ENCODE data around the gene SCN2A. TPM values are rescaled to one million over a fixed set of nuclear protein-coding genes. Genes with fewer than 3 reads are reported as not detected.

SCN2A gene
- total and polyA plus RNA-seq, 2 donors (not counting 3 experiments of a cell fraction or from before 2014, with no cell fraction given): not detected

- BruUV-seq (replicated peaks): no TSS peak
- ChIA-PET CTCF (interaction anchor here (1.0 kb wide), 2 partner anchors 12 to 24 kb away, joined by 4 to 5 read pairs; partner anchors contain the start of genes SCN2A and SCN3A), POLR2A (no interaction called here)
- no peaks in the 10 kb centered on the region for H4K20me1 ChIP-seq (replicated peaks; ENCODE audit: control insufficient read depth, extremely low read depth, insufficient read depth, low read length)
- H3K4me1 ChIP-seq (ENCODE audit: control insufficient read depth, extremely low read depth, insufficient read depth, low read length): no peaks in the 10 kb centered on the region
- H3K27me3 ChIP-seq (ENCODE audit: control insufficient read depth in 2 of 2, insufficient read depth in 2 of 2, low read length in 2 of 2): no peaks in the 10 kb centered on the region
- H3K9ac ChIP-seq (replicated peaks; ENCODE audit: extremely low read depth, insufficient read depth, low read length): no peak overlapping the region
- dilution Hi-C loops (cut with MboI; ENCODE audit: extremely low pct_ligation_motif_present, low sequenced_read_pairs): no loop called here
- no peaks in the 10 kb centered on the region for H3K9me3 ChIP-seq (replicated peaks; ENCODE audit: control insufficient read depth, insufficient read depth, low read length)
- TF ChIP-seq, protein P1, sequence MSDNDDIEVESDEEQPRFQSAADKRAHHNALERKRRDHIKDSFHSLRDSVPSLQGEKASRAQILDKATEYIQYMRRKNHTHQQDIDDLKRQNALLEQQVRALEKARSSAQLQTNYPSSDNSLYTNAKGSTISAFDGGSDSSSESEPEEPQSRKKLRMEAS (IDR thresholded peaks at IDR 0.05; ENCODE audit: insufficient read depth, insufficient read length): no peak
- TF ChIP-seq GATA2 (IDR thresholded peaks at IDR 0.05; ENCODE audit: insufficient read depth, insufficient read length, low read depth, low read length) (no peak), FOS (IDR thresholded peaks at IDR 0.05; ENCODE audit: borderline replicate concordance, insufficient read depth, low read length) (no peak), MYC (IDR thresholded peaks at IDR 0.05; ENCODE audit: low read depth, low read length) (no peak), POLR2AphosphoS5 (IDR thresholded peaks at IDR 0.05; ENCODE audit: insufficient read depth, low read depth, low read length) (no peak), CTCF (IDR thresholded peaks at IDR 0.05; ENCODE audit: extremely low read depth in 1 of 2, insufficient read depth in 1 of 2, low read depth in 1 of 2, low read length in 2 of 2) (no peak), EZH2 (IDR thresholded peaks at IDR 0.05; ENCODE audit: borderline replicate concordance, low read depth, low read length, severe bottlenecking) (no peak), POLR2A (IDR thresholded peaks at IDR 0.05; ENCODE audit: low read depth, low read length) (no peak), JUN (IDR thresholded peaks at IDR 0.05; ENCODE audit: borderline replicate concordance, insufficient read depth, insufficient read length, low read depth) (no peak)
- no peak for DNase-seq (ENCODE audit: low read depth, low spot score)
- H3K36me3 ChIP-seq (ENCODE audit: control insufficient read depth in 2 of 2, extremely low read depth in 1 of 2, insufficient read depth in 2 of 2, low read length in 2 of 2): no peaks in the 10 kb centered on the region
- FAIRE-seq: no peak
- no peaks in the 10 kb centered on the region for H3K9me1 ChIP-seq (replicated peaks; ENCODE audit: control insufficient read depth, extremely low read depth, insufficient read depth, low read length)
- H3K4me3 ChIP-seq (replicated peaks in 1 of 3; ENCODE audit: insufficient read depth in 1 of 3, low read depth in 1 of 3, low read length in 3 of 3): no peak overlapping the region
- intact Hi-C loops (cut with micrococcal nuclease): no loop called here
- H3K27ac ChIP-seq (ENCODE audit: insufficient read depth, low read depth, low read length): no peak overlapping the region
- H3K4me2 ChIP-seq (ENCODE audit: insufficient read depth, low read length): no peak overlapping the region
- no peak overlapping the region for H2AFZ ChIP-seq (ENCODE audit: low read depth, low read length)
- no peaks in the 10 kb centered on the region for H3K79me2 ChIP-seq (ENCODE audit: control insufficient read depth, insufficient read depth, low read length)
Measured at GRCh38 chr2:165227571-165227970, 11.6 kb upstream of the SCN2A start.
